ENCODE results near the gene TXNRD3.

Gene TXNRD3

DNA sequence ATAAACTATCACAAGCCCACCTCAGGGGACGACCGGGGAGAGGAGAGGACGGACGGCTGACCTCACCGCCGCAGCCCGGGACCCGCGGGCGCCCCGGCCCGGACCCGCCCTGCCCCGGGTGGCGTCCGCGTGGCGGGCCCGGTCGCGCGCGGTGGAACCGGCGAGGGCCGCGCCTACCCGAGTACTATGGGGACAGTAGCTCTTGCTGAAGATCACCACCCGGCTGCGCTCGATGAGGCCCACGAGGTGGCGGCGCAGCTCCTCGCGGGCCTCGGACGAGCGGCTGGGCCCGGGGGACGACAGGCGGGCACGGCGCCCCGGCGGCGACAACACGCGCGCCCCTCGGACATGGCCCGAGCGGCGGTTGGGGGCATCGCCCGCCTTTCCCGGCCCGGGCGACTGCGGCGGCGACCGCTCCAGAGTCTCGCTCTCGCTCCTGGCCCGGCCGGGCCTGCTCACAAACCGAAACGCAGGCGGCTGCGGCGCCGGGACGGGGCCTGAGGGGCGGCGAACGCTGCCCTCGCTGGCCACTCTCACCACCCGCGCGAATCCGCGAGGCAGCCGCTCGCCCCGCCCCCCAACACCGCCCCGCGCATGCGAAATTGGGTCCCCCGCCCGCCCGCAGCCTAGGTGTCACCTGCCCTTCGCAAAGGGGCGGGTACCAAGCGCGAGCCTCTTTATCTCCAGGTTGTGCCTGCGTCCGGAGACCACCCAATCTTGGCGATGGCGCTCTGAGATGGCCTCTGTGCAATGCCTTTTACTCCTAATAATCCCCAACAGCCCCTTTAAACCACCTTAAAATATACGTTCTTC lies at the start of gene TXNRD3:
Gene TXNRD3, minus strand, starts transcription at position 554 of the 813 bp plus-strand sequence.
- peak; percentile 33 for DNase-seq (ENCODE audit: low read depth)

DNA sequence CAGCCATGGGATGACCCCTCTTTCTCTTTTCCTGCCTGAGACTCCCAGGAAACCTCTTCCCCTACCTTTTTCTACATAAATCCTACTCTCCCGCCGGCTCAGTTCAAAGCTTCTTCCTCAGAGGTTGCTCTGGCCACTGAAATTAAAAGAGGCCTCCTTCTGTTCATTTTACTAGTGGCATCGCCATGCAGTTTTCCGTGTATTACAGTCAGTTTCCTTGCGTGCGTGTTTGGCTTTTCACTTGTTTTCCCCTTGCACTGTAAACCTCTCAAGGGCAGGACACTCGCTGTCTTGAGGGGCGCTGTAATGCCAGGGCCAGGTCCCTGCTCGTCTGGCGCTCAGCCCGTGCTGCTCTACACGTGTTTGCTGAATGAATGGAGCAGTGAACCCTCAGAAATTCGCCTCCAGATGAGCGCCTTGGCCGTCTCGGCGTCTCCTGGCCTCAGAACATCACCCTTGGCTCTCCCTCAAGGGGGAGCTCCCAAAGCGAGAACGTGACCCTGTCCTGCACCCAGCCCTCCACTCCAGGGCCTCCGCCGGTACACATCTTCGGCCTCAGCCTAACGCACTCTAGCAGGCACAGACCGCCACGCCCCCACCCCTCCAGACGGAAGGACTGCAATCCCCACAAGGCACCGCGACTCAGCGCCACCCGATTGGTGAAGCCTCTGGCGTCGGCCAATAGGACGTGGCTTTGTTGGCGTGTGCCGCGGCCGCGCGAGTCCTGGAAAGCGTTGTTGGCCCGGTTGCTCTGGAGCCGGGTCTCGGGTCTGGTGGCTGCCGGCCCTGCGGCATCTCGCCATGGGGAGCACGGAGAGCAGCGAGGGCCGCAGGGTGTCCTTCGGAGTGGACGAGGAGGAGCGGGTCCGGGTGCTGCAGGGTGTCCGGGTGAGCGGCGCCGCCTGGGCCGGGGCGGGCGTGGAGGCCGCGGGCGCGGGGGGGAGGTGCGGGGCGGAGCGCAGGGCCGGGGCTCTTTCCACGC lies 48.9 kb upstream of the TXNRD3 start, which contains the start of gene CHCHD6:
Gene CHCHD6, plus strand, starts transcription at position 729 of the 982 bp plus-strand sequence. Its CDS starts 73 bp downstream, at position 802.
- DNase-seq (ENCODE audit: low read depth), result peak; percentile 85

DNA sequence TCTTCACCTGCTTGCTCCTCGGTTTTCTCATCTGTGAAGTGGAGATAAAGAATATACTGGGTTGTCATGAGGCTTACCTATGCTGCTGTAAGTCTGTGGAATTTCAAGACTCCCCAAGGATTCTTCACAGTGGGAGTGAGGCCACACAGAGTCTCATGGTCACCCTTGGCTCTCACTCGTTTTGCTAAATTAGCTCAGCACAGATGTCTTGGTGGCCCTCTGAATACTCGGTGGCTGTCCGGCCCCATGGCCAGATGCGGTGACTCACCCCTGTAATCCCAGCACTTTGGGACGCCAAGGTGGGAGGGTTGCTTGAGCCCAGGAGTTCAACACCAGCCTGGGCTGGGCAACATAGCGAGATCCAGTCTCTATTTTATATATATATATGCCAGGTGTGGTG lies 44.1 kb upstream of the TXNRD3 start:
- no peak for DNase-seq (ENCODE audit: low read depth)

DNA sequence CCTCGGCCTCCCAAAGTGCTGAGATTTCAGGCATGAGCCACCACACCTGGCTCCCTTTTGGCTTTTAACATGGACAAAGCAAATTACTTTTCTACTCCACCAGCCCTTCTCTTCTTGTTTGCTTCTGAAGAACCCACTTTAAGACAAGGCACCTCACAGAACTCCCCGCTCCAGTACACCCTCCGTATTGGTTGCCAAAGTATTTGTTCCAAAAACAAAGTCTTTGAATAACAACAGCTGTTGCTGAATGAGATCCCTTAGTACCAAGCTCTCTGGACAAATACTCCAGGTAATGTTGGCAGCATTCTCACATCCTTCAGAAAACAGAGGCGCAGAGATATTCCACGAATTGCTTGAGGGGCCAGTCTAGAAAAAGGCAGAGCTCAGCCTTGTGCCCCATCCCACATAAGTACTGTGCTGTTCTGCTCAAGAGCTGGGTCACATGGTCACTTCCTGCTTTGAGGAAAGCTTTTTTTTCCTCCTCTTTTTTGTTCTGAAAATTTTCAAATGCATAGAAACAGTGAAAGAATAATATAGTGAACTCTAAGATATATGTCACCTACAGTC lies 41.9 kb upstream of the TXNRD3 start:
- no peak for DNase-seq (ENCODE audit: low read depth)

- DNase-seq (ENCODE audit: low read depth), result no peak
Measured at GRCh38 chr3:126693921-126694320, 39.0 kb upstream of the TXNRD3 start.

- DNase-seq (ENCODE audit: low read depth), result no peak
Measured at GRCh38 chr3:126692858-126693257, 37.9 kb upstream of the TXNRD3 start.

DNA sequence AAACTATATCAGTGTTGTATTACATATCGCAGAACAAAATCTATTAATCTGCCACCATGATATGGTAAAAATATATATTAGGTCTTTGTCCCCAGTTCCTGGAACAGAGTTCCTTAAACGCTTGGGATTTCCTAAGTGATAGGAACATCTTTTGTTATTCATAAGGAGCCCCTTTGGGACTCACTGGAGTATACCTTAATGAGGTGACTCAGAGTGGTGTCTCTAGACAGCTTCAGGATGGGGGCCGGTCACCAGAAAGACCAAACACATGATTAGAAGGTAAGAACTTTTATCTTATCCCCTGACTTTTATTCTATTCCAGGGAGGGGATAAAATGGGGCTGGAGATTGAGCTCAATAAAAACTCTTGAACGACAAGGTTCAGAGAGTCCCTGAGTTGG lies 36.8 kb upstream of the TXNRD3 start:
- no peak for DNase-seq (ENCODE audit: low read depth)

DNA sequence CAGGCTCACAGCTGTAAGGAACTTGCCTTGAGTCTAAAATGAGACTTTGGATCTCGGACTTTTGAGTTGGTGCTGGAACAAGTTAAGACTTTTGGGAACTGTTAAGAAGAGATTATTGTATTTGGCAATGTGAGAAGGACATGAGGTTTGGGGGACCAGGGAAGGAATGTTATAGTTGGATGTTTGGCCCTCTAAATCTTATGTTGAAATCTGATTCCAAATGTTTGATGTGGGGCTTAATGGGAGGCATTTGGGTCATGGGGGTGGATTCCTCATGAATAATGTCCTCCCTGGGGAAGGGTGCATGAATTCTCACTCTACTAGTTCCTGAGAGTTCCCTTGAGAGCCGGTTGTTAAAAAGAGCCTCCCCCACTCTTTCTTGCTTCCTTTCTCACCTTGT lies 30.6 kb upstream of the TXNRD3 start:
- DNase-seq (ENCODE audit: low read depth), result no peak

GRCh38 chr3:126685021-126685420 lies 30.1 kb upstream of the TXNRD3 start:
- no peak for DNase-seq (ENCODE audit: low read depth)

DNA sequence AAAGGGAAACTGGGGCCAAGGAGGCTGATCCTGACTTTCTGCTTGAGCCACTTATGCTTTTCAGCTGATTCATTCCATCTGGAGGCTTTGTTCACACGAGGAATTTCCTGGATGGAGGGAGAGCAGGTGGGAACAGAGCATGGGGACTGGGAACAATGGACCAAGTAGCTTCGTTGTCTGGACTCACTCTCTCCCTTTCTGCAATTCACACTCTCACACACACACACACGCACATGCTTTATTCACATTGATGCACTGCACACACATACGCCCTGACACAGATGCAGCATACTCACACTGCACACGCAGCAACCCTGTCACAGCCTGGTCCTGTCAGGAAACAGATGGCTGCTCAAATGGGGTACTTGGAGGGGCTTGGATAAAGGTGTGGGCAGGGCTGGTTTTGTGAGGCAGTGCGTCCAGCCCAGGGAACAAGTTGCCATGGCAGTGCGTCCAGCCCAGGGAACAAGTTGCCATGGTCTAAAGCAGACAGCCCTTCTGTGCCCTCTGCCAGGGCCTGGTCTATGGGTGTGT lies 29.4 kb upstream of the TXNRD3 start:
- DNase-seq (ENCODE audit: low read depth), result no peak

GRCh38 chr3:126683069-126683468 lies 28.1 kb upstream of the TXNRD3 start:
- DNase-seq (ENCODE audit: low read depth), result no peak

DNA sequence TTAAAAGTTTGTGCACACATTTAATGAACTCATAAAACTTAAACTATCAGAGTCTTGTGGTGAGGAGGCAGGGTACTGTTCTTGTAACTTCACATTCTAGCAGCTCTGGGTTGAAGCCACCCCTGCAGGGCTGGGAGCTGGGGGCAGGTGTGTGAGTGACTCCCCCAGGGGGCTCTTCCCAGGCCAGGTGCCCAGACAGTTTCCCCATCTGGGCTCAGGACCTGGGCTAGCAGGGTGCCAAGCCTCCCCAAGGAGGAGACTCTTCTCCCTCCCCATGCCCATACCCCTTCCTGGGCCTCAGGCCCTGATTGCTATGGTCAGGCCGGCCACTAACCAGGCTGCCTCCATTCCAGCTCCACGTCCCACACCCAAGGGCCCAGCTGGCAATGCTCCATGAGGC lies 27.1 kb upstream of the TXNRD3 start:
- no peak for DNase-seq (ENCODE audit: low read depth)

- no peak for DNase-seq (ENCODE audit: low read depth)
Measured at GRCh38 chr3:126680667-126681055, 25.7 kb upstream of the TXNRD3 start.

GRCh38 chr3:126679831-126680666 lies 25.1 kb upstream of the TXNRD3 start:
- DNase-seq (ENCODE audit: low read depth), result no peak

- peak; percentile 28 for DNase-seq (ENCODE audit: low read depth)
Measured at GRCh38 chr3:126679318-126679751, 24.4 kb upstream of the TXNRD3 start.

DNA sequence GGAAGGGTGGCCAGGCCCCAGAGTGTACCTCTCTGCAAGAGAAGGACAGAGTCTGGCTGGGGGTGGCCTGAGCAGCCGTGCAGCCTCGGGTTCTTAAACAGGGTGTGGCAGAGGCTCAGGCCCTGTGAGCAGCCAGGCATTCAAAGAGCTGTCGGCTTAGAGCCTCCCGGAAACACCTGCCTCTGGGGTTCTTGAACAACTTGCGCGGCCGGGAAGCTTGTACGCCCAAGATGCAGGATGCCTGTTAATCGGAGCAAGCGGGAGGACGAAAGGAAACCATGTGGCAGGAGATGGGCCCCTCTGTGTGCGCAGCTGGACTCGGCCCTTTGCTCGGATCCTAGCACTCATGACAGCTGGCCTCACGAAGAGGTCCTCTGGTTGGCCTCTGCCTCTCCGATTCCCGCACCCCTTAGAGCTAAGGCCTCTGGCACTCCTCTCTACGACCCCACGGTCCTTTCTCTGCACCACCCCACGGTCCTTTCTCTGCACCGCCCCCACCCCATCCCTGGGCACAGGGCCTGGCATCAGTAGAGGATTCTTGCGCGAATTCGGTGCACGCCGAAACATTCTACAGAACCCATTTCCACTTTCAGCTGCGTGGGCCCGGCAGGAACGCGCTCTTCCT lies 23.9 kb upstream of the TXNRD3 start:
- DNase-seq (ENCODE audit: low read depth), result no peak

GRCh38 chr3:126677862-126678503 lies 23.1 kb upstream of the TXNRD3 start:
- no peak for DNase-seq (ENCODE audit: low read depth)

- DNase-seq (ENCODE audit: low read depth), result no peak
Measured at GRCh38 chr3:126676919-126677705, 22.2 kb upstream of the TXNRD3 start.

- DNase-seq (ENCODE audit: low read depth), result no peak
Measured at GRCh38 chr3:126672741-126673140, 17.8 kb upstream of the TXNRD3 start.

Data from GM04504 (cell line).